Measurements from ENCODE around the gene ZNF398.
"Not testable (repeated sequence)": the region's sequence is repeated elsewhere in the genome, so short reads cannot be mapped to it uniquely, and the experiment has no call there.

GRCh38 chr7:149144436-149144922 lies 2.8 kb upstream of the ZNF398 start:
- not testable (repeated sequence) for TF ChIP-seq EP300, POLR2A, CTCF (IDR thresholded peaks at IDR 0.05)

Data from sigmoid colon (tissue), 4 donors.